SK-N-SH treated with all-trans-retinoic acid at 6 μM for 48 hours (cell line): ENCODE data around the gene SLC16A13.
"Not testable (repeated sequence)": the region's sequence is repeated elsewhere in the genome, so short reads cannot be mapped to it uniquely, and the experiment has no call there.

Experiments
- ATAC-seq: fragments of 200-7000 bp; cut with Tn5 transposase; 3 replicates; pipeline ENCODE4 v1.9.1; 2020; ENCODE audit warnings: mild to moderate bottlenecking, moderate library complexity
- BACH2 ChIP-seq: fragments of 250-450 bp; sonication (Bioruptor Pico); IDR thresholded peaks from 2 replicates; pipeline ENCODE4 v1.9.0; 2021; ENCODE audit warnings: mild to moderate bottlenecking, borderline replicate concordance
- CREB5 ChIP-seq: fragments of 250-450 bp; sonication (Bioruptor Pico); IDR thresholded peaks from 2 replicates; pipeline ENCODE4 v1.5.1; 2020; ENCODE audit warnings: low read depth, mild to moderate bottlenecking, moderate library complexity
- CSDC2 ChIP-seq: fragments of 250-450 bp; sonication (Bioruptor Pico); IDR thresholded peaks from 2 replicates; pipeline ENCODE4 v1.5.0; 2020; ENCODE audit warnings: mild to moderate bottlenecking, moderate library complexity
- CSRNP3 ChIP-seq: fragments of 250-450 bp; sonication (Bioruptor Pico); IDR thresholded peaks from 2 replicates; pipeline ENCODE4 v1.5.1; 2021; ENCODE audit warnings: mild to moderate bottlenecking, moderate library complexity
- ESRRG ChIP-seq: fragments of 250-450 bp; sonication (Bioruptor Pico); IDR thresholded peaks from 2 replicates; pipeline ENCODE4 v1.6.1; 2021; ENCODE audit warnings: mild to moderate bottlenecking
- GLIS3 ChIP-seq: fragments of 250-450 bp; sonication (Bioruptor Pico); IDR thresholded peaks from 2 replicates; pipeline ENCODE4 v1.5.0; 2020; ENCODE audit warnings: mild to moderate bottlenecking, moderate library complexity
- ISL1 ChIP-seq: fragments of 250-450 bp; sonication (Bioruptor Pico); IDR thresholded peaks from 2 replicates; pipeline ENCODE4 v2.1.2; 2022; ENCODE audit warnings: mild to moderate bottlenecking, moderate library complexity
- PATZ1 ChIP-seq: fragments of 250-450 bp; sonication (Bioruptor Pico); IDR thresholded peaks from 2 replicates; pipeline ENCODE4 v1.8.0; 2020; ENCODE audit warnings: mild to moderate bottlenecking, moderate library complexity, borderline replicate concordance
- POU6F1 ChIP-seq: fragments of 250-450 bp; sonication (Bioruptor Pico); IDR thresholded peaks from 2 replicates; pipeline ENCODE4 v1.8.0; 2021; ENCODE audit warnings: low read depth, mild to moderate bottlenecking, moderate library complexity, borderline replicate concordance
- RARB ChIP-seq: fragments of 250-450 bp; sonication (Bioruptor Pico); IDR thresholded peaks from 2 replicates; pipeline ENCODE4 v1.8.0; 2021; ENCODE audit warnings: mild to moderate bottlenecking, moderate library complexity
- SNAI2 ChIP-seq: fragments of 250-450 bp; sonication (Bioruptor Pico); IDR thresholded peaks from 2 replicates; pipeline ENCODE4 v1.5.0; 2020; ENCODE audit warnings: mild to moderate bottlenecking, moderate library complexity
- TCF4 ChIP-seq: fragments of 250-450 bp; sonication (Bioruptor Pico); IDR thresholded peaks from 2 replicates; pipeline ENCODE4 v1.8.0; 2021; ENCODE audit warnings: mild to moderate bottlenecking, moderate library complexity, borderline replicate concordance
- TOX ChIP-seq: fragments of 250-450 bp; sonication (Bioruptor Pico); IDR thresholded peaks from 2 replicates; pipeline ENCODE4 v1.8.0; 2021; ENCODE audit warnings: mild to moderate bottlenecking, moderate library complexity, borderline replicate concordance
- ZC3H10 ChIP-seq: fragments of 250-450 bp; sonication (Bioruptor Pico); IDR thresholded peaks from 2 replicates; pipeline ENCODE4 v1.5.1; 2021; ENCODE audit warnings: mild to moderate bottlenecking, moderate library complexity
- ZFP3 ChIP-seq: fragments of 250-450 bp; sonication (Bioruptor Pico); IDR thresholded peaks from 2 replicates; pipeline ENCODE4 v1.5.0; 2020; ENCODE audit warnings: mild to moderate bottlenecking, moderate library complexity
- ZFP30 ChIP-seq: fragments of 450-650 bp; formaldehyde crosslinking; IDR thresholded peaks from 2 replicates; pipeline ENCODE4 v1.5.0; 2022; ENCODE audit warnings: mild to moderate bottlenecking, moderate library complexity
- ZNF70 ChIP-seq: fragments of 450-650 bp; formaldehyde crosslinking; IDR thresholded peaks from 2 replicates; pipeline ENCODE4 v1.5.0; 2020; ENCODE audit warnings: mild to moderate bottlenecking, moderate library complexity
- ZNF8 ChIP-seq: fragments of 450-650 bp; formaldehyde crosslinking; IDR thresholded peaks from 2 replicates; pipeline ENCODE4 v1.5.0; 2020; ENCODE audit warnings: mild to moderate bottlenecking, moderate library complexity

The SLC16A13 gene

GRCh38 chr17:7083592-7083991, 47.8 kb downstream of the SLC16A13 start (continued):
- no peak for TF ChIP-seq ESRRG (CRISPR knock-in tag)
- no peak for TF ChIP-seq ZNF70
- no peak for TF ChIP-seq TCF4 (CRISPR knock-in tag)

- ATAC-seq: no peak
- no peak for TF ChIP-seq PATZ1
- no peak for TF ChIP-seq RARB
- TF ChIP-seq TCF4 (CRISPR knock-in tag): no peak
- TF ChIP-seq CSRNP3 (CRISPR knock-in tag): no peak
- no peak for TF ChIP-seq ZNF8 (CRISPR knock-in tag)
- TF ChIP-seq BACH2: no peak
- no peak for TF ChIP-seq CREB5 (CRISPR knock-in tag)
- no peak for TF ChIP-seq GLIS3 (CRISPR knock-in tag)
- TF ChIP-seq ZFP3 (CRISPR knock-in tag): no peak
- no peak for TF ChIP-seq TOX (CRISPR knock-in tag)
- TF ChIP-seq ZC3H10: no peak
- no peak for TF ChIP-seq ISL1 (CRISPR knock-in tag)
- TF ChIP-seq ZNF70: no peak
- no peak for TF ChIP-seq CSDC2 (CRISPR knock-in tag)
- TF ChIP-seq POU6F1 (CRISPR knock-in tag): no peak
- TF ChIP-seq ZFP30 (CRISPR knock-in tag): no peak
- TF ChIP-seq SNAI2 (CRISPR knock-in tag): no peak
These were observed 48.3 kb downstream of the SLC16A13 start for GRCh38 chr17:7084088-7084487.

GRCh38 chr17:7088442-7088841, 52.6 kb downstream of the SLC16A13 start:
- not testable (repeated sequence) for ATAC-seq

GRCh38 chr17:7089570-7089969, 53.8 kb downstream of the SLC16A13 start:
- not testable (repeated sequence) for ATAC-seq
